ENCODE measurements around the gene FOXN1. TPM values are rescaled to one million over a fixed set of nuclear protein-coding genes. Genes with fewer than 3 reads are reported as not detected.

FOXN1 gene
- total and polyA plus RNA-seq, 2 donors from 2014 or later, result not detected

DNA sequence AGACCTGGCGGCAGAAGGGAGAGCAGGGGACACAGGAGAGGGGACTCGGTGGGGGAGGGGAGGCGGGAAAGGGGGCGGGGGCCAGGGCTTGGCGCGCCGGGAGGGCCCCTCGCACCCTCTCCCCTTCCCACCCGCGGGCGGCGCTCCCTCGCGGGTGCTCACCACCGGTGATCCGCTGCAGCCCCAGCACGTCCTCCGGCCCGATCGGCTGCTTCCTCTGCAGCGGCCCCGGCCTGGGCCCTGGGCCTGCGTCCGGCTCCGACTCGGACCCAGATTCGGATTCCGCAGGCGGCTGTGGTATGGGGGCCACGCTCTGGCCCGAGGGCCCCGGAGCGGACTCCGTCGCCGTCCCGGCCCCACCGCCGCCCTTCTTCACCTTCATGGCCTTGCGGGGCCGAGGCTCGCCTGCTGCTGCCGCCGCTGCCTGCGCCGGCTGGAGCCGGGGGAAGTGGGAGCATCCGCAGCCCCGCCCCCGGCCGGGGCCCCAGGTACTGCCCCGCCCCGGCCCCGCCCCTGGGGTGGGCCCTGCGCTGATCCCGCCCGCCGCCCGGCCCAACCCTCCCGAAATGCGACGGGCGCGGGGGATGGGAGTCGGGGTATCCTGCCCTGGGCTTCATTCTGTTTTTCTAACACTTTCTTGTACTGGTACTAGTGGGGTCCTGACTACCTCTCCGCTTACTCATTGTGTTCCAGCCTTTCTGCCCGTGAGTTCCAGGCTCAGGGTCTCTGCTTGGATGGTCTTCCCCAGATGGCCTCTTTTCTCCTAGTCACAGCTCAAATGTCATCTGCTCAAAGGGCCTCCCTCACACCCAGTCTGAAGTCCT, 46.2 kb downstream of the FOXN1 start, which contains the start of gene UNC119:
Gene UNC119, minus strand, starts transcription at position 449 of the 824 bp plus-strand sequence. Its CDS starts 67 bp downstream, at position 382.
- H3K4me3 ChIP-seq (ENCODE audit: low read length in 3 of 3), result peak within 1 kb of the TSS; percentile 13 to 69 (median 65)
- TF ChIP-seq, protein P1, sequence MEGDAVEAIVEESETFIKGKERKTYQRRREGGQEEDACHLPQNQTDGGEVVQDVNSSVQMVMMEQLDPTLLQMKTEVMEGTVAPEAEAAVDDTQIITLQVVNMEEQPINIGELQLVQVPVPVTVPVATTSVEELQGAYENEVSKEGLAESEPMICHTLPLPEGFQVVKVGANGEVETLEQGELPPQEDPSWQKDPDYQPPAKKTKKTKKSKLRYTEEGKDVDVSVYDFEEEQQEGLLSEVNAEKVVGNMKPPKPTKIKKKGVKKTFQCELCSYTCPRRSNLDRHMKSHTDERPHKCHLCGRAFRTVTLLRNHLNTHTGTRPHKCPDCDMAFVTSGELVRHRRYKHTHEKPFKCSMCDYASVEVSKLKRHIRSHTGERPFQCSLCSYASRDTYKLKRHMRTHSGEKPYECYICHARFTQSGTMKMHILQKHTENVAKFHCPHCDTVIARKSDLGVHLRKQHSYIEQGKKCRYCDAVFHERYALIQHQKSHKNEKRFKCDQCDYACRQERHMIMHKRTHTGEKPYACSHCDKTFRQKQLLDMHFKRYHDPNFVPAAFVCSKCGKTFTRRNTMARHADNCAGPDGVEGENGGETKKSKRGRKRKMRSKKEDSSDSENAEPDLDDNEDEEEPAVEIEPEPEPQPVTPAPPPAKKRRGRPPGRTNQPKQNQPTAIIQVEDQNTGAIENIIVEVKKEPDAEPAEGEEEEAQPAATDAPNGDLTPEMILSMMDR (IDR thresholded peaks at IDR 0.05; ENCODE audit: borderline replicate concordance, extremely low read depth, insufficient read depth), result no peak
- no peaks in the 10 kb centered on the region for H3K27me3 ChIP-seq (ENCODE audit: control insufficient read depth, insufficient read depth, low read length)
- FAIRE-seq, result no peak
- H3K9me3 ChIP-seq (ENCODE audit: control insufficient read depth in 2 of 3, insufficient read depth in 1 of 3, low read length in 3 of 3), result no peaks in the 10 kb centered on the region
- intact Hi-C loops (cut with DNase I), result no loop called here
- peaks cover 7 to 33% (median 30%) of the 10 kb centered on the region in 3 donors for H3K36me3 ChIP-seq (ENCODE audit: control insufficient read depth in 2 of 3, insufficient read depth in 3 of 3, low read length in 3 of 3)
- H3K9ac ChIP-seq (ENCODE audit: low read length in 3 of 3), result peak within 1 kb of the TSS; percentile 37 to 66 (median 43)
- no peak within 1 kb of the TSS for H3K27ac ChIP-seq (ENCODE audit: low read depth in 2 of 2, low read length in 2 of 2)
- peak; percentile 86 to 95 (median 91) for DNase-seq
- peaks cover 2 to 12% (median 8%) of the 10 kb centered on the region in 3 donors for H3K4me1 ChIP-seq (ENCODE audit: control insufficient read depth in 2 of 3, insufficient read depth in 2 of 3, low read depth in 1 of 3, low read length in 3 of 3)

DNA sequence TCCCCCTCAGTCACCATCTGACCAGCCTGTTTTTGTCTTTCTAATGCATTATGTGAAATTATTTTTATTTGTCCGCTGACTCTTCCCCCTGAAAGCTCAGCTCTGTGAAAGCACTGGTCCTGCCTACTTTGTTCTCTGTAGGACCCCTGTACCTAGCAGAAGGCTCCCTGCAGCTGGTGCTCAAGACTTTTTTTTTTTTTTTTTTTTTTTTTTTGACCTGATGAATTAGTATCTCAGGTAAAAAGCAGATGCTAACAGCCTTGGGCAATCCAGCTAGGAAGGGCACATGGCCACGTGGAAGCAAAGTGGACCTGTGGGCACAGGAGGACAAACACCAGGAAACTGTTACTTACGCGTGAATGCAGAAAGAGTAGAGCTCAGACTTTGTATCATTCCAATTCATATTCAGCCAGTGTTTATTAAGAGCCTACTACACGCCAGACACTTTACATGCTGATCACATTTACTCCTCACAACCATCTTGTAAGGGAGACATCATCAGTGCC, 46.9 kb downstream of the FOXN1 start:
- Histone ChIP-seq H3K9me3 (ENCODE audit: control insufficient read depth in 2 of 3, insufficient read depth in 1 of 3, low read length in 3 of 3) (no peaks in the 10 kb centered on the region), H3K36me3 (ENCODE audit: control insufficient read depth in 2 of 3, insufficient read depth in 3 of 3, low read length in 3 of 3) (peaks cover 7 to 40% (median 35%) of the 10 kb centered on the region in 3 donors), H3K27ac (ENCODE audit: low read depth in 2 of 2, low read length in 2 of 2) (no peak overlapping the region), H3K9ac (ENCODE audit: low read length in 3 of 3) (peak overlapping the region in 1 of 3 donors; percentile 66), H3K4me3 (ENCODE audit: low read length in 3 of 3) (peak overlapping the region in 2 of 3 donors; percentile 65 to 69), H3K27me3 (ENCODE audit: control insufficient read depth, insufficient read depth, low read length) (no peaks in the 10 kb centered on the region), H3K4me1 (ENCODE audit: control insufficient read depth in 2 of 3, insufficient read depth in 2 of 3, low read depth in 1 of 3, low read length in 3 of 3) (peaks cover 2 to 12% (median 8%) of the 10 kb centered on the region in 3 donors)
- FAIRE-seq (no peak), DNase-seq (peak in 1 of 5 donors; percentile 19)
- intact Hi-C loops (cut with DNase I), result no loop called here
- TF ChIP-seq, protein P1 (IDR thresholded peaks at IDR 0.05; ENCODE audit: borderline replicate concordance, extremely low read depth, insufficient read depth), result no peak

DNA sequence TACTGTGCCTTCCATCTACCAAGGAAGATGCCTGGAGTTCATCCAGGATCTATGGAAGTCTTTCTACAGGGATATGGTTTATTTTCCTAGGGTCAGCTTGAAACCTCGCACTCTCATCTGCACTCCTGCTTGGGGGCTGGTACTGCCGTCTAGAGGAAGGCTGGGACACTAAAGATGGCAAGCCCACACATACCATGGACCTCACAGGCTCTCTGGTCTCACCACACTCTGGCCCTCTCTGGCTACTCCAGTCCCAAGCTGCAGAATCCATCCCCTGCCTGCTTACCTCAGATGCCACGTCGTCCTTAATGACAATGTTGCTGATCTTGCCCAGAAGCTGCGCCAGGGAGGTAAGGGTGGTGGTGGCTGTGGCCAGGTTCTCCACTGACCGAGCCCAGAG, 48.4 kb downstream of the FOXN1 start:
- Histone ChIP-seq H3K4me1 (ENCODE audit: control insufficient read depth in 2 of 3, insufficient read depth in 2 of 3, low read depth in 1 of 3, low read length in 3 of 3) (peaks cover 2 to 12% (median 8%) of the 10 kb centered on the region in 3 donors), H3K27ac (ENCODE audit: low read depth in 2 of 2, low read length in 2 of 2) (no peak overlapping the region), H3K27me3 (ENCODE audit: control insufficient read depth, insufficient read depth, low read length) (no peaks in the 10 kb centered on the region), H3K36me3 (ENCODE audit: control insufficient read depth in 2 of 3, insufficient read depth in 3 of 3, low read length in 3 of 3) (peaks cover 7 to 45% (median 38%) of the 10 kb centered on the region in 3 donors), H3K4me3 (ENCODE audit: low read length in 3 of 3) (no peak overlapping the region), H3K9me3 (ENCODE audit: control insufficient read depth in 2 of 3, insufficient read depth in 1 of 3, low read length in 3 of 3) (no peaks in the 10 kb centered on the region), H3K9ac (ENCODE audit: low read length in 3 of 3) (no peak overlapping the region)
- intact Hi-C loops (cut with DNase I), result no loop called here
- peak in 1 of 5 donors; percentile 48 for DNase-seq
- TF ChIP-seq, protein P1 (IDR thresholded peaks at IDR 0.05; ENCODE audit: borderline replicate concordance, extremely low read depth, insufficient read depth), result no peak
- FAIRE-seq, result no peak

All from kidney (tissue), 14 donors.